ENCODE data around the gene CD8A.

GRCh38 chr2:86832334-86833096 lies 41.8 kb upstream of the CD8A start:
- TF ChIP-seq TAF1 (IDR thresholded peaks at IDR 0.05; ENCODE audit: borderline replicate concordance, low read depth, low read length) (no peak), POLR2A (IDR thresholded peaks at IDR 0.05; ENCODE audit: low read depth, low read length) (no peak)

Data from GM12892 (cell line).